Gastrocnemius medialis (tissue), 4 donors: ENCODE results near the gene JMJD1C. TPM values are rescaled to one million over a fixed set of nuclear protein-coding genes. Genes with fewer than 3 reads are reported as not detected.

Experiments
- ATAC-seq, 2 donors: fragments of 150-250 bp; one replicate each; pipeline ENCODE4 v1.9.1; 2016
- DNase-seq, 2 donors: peaks; one replicate each; pipeline ENCODE4 v3.0.0-alpha.2; 2019
- H3K27ac ChIP-seq, 4 donors: fragments of 200-600 bp; sonication (generic); 1 replicate in 1 of 4; 2 replicates in 3 of 4; pipeline ENCODE4 v1.5.1; 2016 to 2018; ENCODE audit warnings: mild to moderate bottlenecking in 2 of 4, moderate library complexity in 1 of 4
- H3K27me3 ChIP-seq, 3 donors: fragments of 200-600 bp; sonication (generic) in 2 of 3; 1 replicate in 1 of 3; 2 replicates in 2 of 3; pipeline versions ENCODE4 v1.5.1 to v1.6.0; 2016 to 2019; ENCODE audit warnings: mild to moderate bottlenecking in 1 of 3, moderate library complexity in 1 of 3
- H3K36me3 ChIP-seq, 2 donors: fragments of 200-600 bp; sonication (generic) in 1 of 2; one replicate each; pipeline ENCODE4 v1.5.1; 2017 to 2018
- H3K4me1 ChIP-seq, 2 donors: fragments of 200-600 bp; sonication (generic) in 1 of 2; one replicate each; pipeline ENCODE4 v1.5.1; 2016 to 2017; ENCODE audit warnings: mild to moderate bottlenecking in 2 of 2
- H3K4me3 ChIP-seq, 4 donors: fragments of 200-600 bp; sonication (generic) in 3 of 4; 1 replicate in 1 of 4; 2 replicates in 3 of 4; pipeline ENCODE4 v1.5.1; 2016 to 2019; ENCODE audit warnings: mild to moderate bottlenecking in 2 of 4
- H3K9me3 ChIP-seq, 3 donors: fragments of 200-600 bp; sonication (generic) in 2 of 3; 1 replicate in 1 of 3; 2 replicates in 2 of 3; pipeline ENCODE4 v1.5.1; 2016 to 2019
- POLR2A ChIP-seq, 2 donors: fragments of 450-650 bp; IDR thresholded peaks; one replicate each; pipeline ENCODE4 v1.6.1; 2017; ENCODE audit warnings: antibody characterized with exemption in 2 of 2, mild to moderate bottlenecking in 2 of 2, moderate library complexity in 2 of 2
- in situ Hi-C, 4 donors: fragments of 200-750 bp; cut with MboI; loops; one replicate each; pipeline versions ENCODE4 v1.15.0 to v1.8.0; 2017; ENCODE audit warnings: low sequenced_read_pairs in 4 of 4
- intact Hi-C: fragments of 100-400 bp; cut with DNase I; formaldehyde crosslinking; loops from one replicate; pipeline ENCODE4 v1.15.1; 2023; ENCODE audit warnings: low total_unique reads
- total RNA-seq, 4 donors: library from RNA; depleted of rRNA; stranded (reverse); fragments of >200 nt; gene quantifications; one replicate each; pipeline versions ENCODE4 v1.1.0 to v1.2.3, GENCODE V29; 2016
- TF ChIP-seq, protein P1 (sequence below), 5 experiments: fragments of 450-650 bp in 3 of 5; fragments of 200-600 bp in 2 of 5; sonication (generic) in 2 of 5; IDR thresholded peaks in 4 of 5; conservative IDR thresholded peaks in 1 of 5; 1 replicate in 4 of 5; 2 replicates in 1 of 5; pipeline ENCODE4 v1.5.1; 2016 to 2019; ENCODE audit warnings: antibody characterized with exemption in 5 of 5, mild to moderate bottlenecking in 3 of 5, moderate library complexity in 3 of 5

The JMJD1C gene
- total RNA-seq, 4 donors from 2014 or later, result 22.5 to 74.1 (median 46.9) TPM

DNA sequence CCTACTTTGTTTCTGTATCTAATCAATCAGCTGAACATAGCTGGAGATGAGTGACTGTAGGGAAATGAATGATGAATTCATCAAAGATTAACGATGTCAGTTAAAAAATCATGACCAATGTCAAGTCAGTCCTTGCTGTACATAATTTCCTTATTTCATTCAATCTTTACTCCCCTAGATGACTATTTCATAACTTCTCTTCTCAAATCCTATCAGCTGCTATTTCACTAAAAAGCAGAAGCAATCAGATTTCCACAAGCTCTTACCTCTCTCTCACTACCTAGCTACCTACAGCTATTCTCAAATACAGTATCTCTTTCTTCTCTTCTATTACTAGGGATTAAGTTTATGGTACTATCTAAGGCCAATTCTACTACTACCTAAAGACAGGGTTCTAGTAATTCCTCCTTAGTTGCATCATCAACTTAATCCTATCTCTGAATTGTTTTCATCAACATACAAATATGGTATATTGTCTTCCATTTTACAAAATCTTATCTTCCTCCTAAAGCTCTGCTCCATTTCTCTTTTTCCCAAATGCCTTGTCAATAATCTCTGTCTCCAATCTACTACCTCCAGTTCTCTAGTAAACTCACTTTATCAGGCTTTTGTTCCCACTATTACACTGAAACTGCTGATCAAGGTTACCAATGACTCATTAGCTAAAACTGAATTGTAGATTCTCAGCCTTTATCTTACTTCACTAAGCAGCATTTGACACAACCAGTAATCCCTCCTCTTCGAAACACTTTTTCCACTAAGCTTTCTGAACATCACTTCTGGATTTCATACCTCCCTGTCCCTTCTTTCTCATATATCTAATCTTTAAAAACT lies 28.4 kb downstream of the JMJD1C start:
- TF ChIP-seq, protein P1, sequence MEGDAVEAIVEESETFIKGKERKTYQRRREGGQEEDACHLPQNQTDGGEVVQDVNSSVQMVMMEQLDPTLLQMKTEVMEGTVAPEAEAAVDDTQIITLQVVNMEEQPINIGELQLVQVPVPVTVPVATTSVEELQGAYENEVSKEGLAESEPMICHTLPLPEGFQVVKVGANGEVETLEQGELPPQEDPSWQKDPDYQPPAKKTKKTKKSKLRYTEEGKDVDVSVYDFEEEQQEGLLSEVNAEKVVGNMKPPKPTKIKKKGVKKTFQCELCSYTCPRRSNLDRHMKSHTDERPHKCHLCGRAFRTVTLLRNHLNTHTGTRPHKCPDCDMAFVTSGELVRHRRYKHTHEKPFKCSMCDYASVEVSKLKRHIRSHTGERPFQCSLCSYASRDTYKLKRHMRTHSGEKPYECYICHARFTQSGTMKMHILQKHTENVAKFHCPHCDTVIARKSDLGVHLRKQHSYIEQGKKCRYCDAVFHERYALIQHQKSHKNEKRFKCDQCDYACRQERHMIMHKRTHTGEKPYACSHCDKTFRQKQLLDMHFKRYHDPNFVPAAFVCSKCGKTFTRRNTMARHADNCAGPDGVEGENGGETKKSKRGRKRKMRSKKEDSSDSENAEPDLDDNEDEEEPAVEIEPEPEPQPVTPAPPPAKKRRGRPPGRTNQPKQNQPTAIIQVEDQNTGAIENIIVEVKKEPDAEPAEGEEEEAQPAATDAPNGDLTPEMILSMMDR (IDR thresholded peaks at IDR 0.05 in 4 of 5, conservative IDR thresholded peaks at IDR 0.05 in 1 of 5), result no peak
- TF ChIP-seq POLR2A (IDR thresholded peaks at IDR 0.05), result no peak
- no peak for DNase-seq
- Histone ChIP-seq H3K4me3 (no peak overlapping the region), H3K4me1 (peaks cover 59 to 60% of the 10 kb centered on the region in 2 donors), H3K27me3 (no peaks in the 10 kb centered on the region), H3K27ac (no peak overlapping the region), H3K9me3 (no peaks in the 10 kb centered on the region), H3K36me3 (no peaks in the 10 kb centered on the region)
- intact Hi-C loops (no loop called here), in situ Hi-C loops (no loop called here)
- no peak for ATAC-seq

GRCh38 chr10:63436225-63436624 lies 29.6 kb downstream of the JMJD1C start:
- Histone ChIP-seq H3K27me3 (no peaks in the 10 kb centered on the region), H3K9me3 (no peaks in the 10 kb centered on the region), H3K4me3 (no peak overlapping the region), H3K36me3 (no peaks in the 10 kb centered on the region), H3K27ac (no peak overlapping the region), H3K4me1 (peaks cover 48 to 52% of the 10 kb centered on the region in 2 donors)
- TF ChIP-seq, protein P1 (IDR thresholded peaks at IDR 0.05 in 4 of 5, conservative IDR thresholded peaks at IDR 0.05 in 1 of 5), result no peak
- no peak for TF ChIP-seq POLR2A (IDR thresholded peaks at IDR 0.05)
- intact Hi-C loops (no loop called here), in situ Hi-C loops (no loop called here)
- DNase-seq (no peak), ATAC-seq (no peak)

GRCh38 chr10:63434866-63435854 lies 30.6 kb downstream of the JMJD1C start:
- TF ChIP-seq POLR2A (IDR thresholded peaks at IDR 0.05), result no peak
- TF ChIP-seq, protein P1 (IDR thresholded peaks at IDR 0.05 in 4 of 5, conservative IDR thresholded peaks at IDR 0.05 in 1 of 5), result no peak
- no peaks in the 10 kb centered on the region for H3K27me3 ChIP-seq
- peaks cover 46 to 47% of the 10 kb centered on the region in 2 donors for H3K4me1 ChIP-seq
- H3K9me3 ChIP-seq, result no peaks in the 10 kb centered on the region
- in situ Hi-C loops (no loop called here), intact Hi-C loops (no loop called here)
- no peak overlapping the region for H3K4me3 ChIP-seq
- ATAC-seq (no peak), DNase-seq (no peak)
- peak overlapping the region in 1 of 4 donors; percentile 7 for H3K27ac ChIP-seq
- no peaks in the 10 kb centered on the region for H3K36me3 ChIP-seq

GRCh38 chr10:63431962-63432797 lies 33.6 kb downstream of the JMJD1C start:
- Histone ChIP-seq H3K4me3 (no peak overlapping the region), H3K9me3 (no peaks in the 10 kb centered on the region), H3K27me3 (no peaks in the 10 kb centered on the region), H3K4me1 (peaks cover 33 to 39% of the 10 kb centered on the region in 2 donors), H3K27ac (no peak overlapping the region), H3K36me3 (no peaks in the 10 kb centered on the region)
- TF ChIP-seq, protein P1 (IDR thresholded peaks at IDR 0.05 in 4 of 5, conservative IDR thresholded peaks at IDR 0.05 in 1 of 5), result no peak
- no peak for TF ChIP-seq POLR2A (IDR thresholded peaks at IDR 0.05)
- no peak for DNase-seq
- in situ Hi-C loops (no loop called here), intact Hi-C loops (no loop called here)
- no peak for ATAC-seq
